HUES48 (cell line): ENCODE results near the gene AFF3.

Experiments
- H3K27ac ChIP-seq: one replicate; pipeline ENCODE4 v1.7.0; 2013; ENCODE audit warnings: low read depth, low read length, inconsistent platforms
- H3K27me3 ChIP-seq: 2 replicates; pipeline ENCODE4 v1.6.1; 2013; ENCODE audit warnings: mild to moderate bottlenecking, low read length; ENCODE audit not compliant: control insufficient read depth, insufficient read depth
- H3K36me3 ChIP-seq: 2 replicates; pipeline ENCODE4 v1.6.1; 2013; ENCODE audit warnings: low read length; ENCODE audit not compliant: control insufficient read depth, insufficient read depth
- H3K4me1 ChIP-seq: 2 replicates; pipeline ENCODE4 v1.6.1; 2013; ENCODE audit warnings: mild to moderate bottlenecking, low read length; ENCODE audit not compliant: control insufficient read depth, insufficient read depth
- H3K4me3 ChIP-seq: 2 replicates; pipeline ENCODE4 v1.5.1; 2013; ENCODE audit warnings: mild to moderate bottlenecking, low read depth, low read length
- H3K9ac ChIP-seq: 2 replicates; pipeline ENCODE4 v1.6.1; 2013; ENCODE audit warnings: mild to moderate bottlenecking, low read depth, low read length, moderate library complexity
- H3K9me3 ChIP-seq: 2 replicates; pipeline ENCODE4 v1.6.1; 2013; ENCODE audit warnings: low read length; ENCODE audit not compliant: control insufficient read depth, insufficient read depth

AFF3 gene

DNA sequence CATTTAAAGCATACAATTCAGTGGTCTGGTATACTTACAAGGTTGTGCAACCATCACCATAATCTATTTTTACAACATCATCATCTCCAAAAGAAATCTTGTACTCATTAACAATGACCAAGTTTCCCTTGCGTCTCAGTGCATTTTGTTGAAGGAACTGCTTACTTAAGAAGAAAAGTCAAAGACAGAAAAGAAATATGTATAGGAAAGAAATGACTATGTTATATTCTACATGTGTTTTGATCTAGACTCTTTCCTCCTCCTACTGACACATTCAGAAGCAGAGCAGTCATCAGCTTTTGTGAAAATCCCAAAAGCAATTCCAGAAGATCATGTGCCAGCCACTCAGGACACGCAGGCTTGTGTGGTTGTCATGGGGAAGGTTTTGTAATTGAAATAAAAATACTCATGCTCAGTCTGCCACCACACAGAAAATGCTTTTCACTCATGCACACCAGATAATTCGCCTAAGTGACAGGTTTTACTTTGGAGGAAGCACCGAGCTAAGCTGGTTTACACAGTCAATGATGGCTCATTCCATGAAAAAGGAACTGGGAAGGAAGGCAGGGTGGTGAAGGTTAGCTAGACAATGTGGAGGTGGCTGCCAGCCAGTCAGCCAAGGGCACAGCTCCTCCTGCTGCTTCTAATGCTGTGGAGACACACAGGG lies 494.1 kb downstream of the AFF3 start:
- Histone ChIP-seq H3K27me3 (no peaks in the 10 kb centered on the region), H3K9ac (no peak overlapping the region), H3K36me3 (no peaks in the 10 kb centered on the region), H3K4me1 (peaks cover 11% of the 10 kb centered on the region), H3K27ac (no peak overlapping the region), H3K4me3 (no peak overlapping the region), H3K9me3 (no peaks in the 10 kb centered on the region)

DNA sequence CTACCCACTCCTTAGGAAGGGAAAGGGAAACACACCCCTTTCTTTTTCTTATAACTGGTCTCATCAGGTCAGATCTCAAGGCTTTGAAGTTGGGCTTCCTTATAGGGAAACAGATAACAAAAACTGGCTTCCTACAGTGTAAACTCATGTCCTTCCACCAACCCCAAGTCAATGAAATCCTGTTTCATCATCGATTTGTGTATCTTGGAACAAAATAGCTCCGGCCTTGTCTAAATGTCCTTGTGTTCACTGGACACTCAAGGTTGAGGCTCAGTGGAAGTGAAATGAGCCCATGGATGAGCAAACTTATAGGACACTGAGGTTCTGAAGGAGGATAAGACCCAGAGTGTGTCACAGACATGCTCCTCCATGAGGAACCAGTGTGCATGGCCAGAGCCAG lies 496.4 kb downstream of the AFF3 start:
- Histone ChIP-seq H3K9ac (no peak overlapping the region), H3K27ac (no peak overlapping the region), H3K4me3 (no peak overlapping the region), H3K27me3 (no peaks in the 10 kb centered on the region), H3K4me1 (no peaks in the 10 kb centered on the region), H3K36me3 (no peaks in the 10 kb centered on the region), H3K9me3 (no peaks in the 10 kb centered on the region)

DNA sequence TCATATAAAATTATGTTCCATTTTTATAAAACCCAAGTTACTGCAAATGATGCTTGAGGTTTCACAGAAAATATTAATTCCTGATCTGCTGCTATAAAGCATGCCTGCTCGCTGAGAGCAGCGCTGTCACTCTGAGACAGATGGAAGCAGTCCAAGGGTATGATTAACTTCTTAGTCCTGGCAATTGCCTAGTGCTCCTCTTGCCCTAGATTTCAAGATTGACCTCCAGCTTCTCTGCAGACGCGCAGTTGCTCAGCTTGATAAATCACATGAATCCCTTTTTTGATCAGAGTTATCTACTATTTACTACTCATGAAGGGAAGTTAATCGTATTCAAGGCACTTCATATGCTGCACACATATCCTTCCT lies 498.0 kb downstream of the AFF3 start:
- no peaks in the 10 kb centered on the region for H3K4me1 ChIP-seq
- no peaks in the 10 kb centered on the region for H3K36me3 ChIP-seq
- H3K27me3 ChIP-seq: no peaks in the 10 kb centered on the region
- no peak overlapping the region for H3K4me3 ChIP-seq
- no peaks in the 10 kb centered on the region for H3K9me3 ChIP-seq
- no peak overlapping the region for H3K9ac ChIP-seq
- no peak overlapping the region for H3K27ac ChIP-seq

DNA sequence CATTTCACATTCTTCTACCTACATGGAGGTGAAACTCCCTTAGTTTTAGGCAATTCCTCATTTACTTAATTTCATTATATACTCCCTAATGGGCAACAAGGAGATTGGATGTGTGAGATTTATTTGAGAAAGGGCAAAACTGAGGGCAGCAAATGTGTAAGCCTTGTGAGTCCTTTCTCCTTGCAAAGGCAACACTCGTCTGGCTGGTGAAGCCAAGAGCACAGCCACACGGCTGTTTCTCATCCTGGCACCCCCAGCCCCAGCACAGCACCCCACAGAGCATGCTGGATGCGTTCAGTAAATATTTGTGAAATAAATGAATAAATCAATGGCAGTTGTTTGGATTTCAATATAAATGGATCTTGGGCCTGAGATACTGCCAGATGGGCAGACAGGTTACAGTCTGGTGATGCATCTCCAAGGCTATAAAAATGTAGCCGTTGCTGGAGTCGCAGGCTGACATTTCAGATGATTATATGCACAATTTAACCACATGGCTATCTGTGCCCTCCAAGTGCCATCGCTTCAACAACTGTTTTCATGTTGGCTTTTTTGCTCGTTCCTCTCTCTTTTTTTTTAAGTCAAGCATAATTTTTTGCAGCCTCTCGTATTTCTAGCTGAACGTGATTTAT lies 498.5 kb downstream of the AFF3 start:
- Histone ChIP-seq H3K9me3 (no peaks in the 10 kb centered on the region), H3K27me3 (no peaks in the 10 kb centered on the region), H3K9ac (no peak overlapping the region), H3K4me1 (no peaks in the 10 kb centered on the region), H3K36me3 (no peaks in the 10 kb centered on the region), H3K27ac (no peak overlapping the region), H3K4me3 (no peak overlapping the region)

DNA sequence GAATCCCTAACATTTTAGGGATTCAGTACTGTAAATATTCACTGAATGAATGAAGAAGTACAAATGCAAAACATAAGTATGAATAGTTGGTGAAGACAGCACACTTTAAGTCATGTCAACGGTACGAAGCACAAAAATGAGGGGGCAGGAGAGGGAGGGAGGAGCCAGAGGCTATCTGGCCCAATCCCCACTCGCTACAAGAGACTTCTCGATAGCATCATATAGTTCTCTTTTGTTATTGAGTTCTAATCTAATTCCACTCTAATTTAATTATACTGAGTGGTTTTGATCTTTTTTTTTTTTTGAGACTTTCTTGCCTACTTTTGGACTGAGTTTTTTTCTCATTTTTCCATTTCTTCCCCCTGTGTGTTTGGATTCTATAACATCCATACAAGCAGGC lies 500.4 kb downstream of the AFF3 start:
- H3K9me3 ChIP-seq: no peaks in the 10 kb centered on the region
- H3K9ac ChIP-seq: no peak overlapping the region
- no peak overlapping the region for H3K4me3 ChIP-seq
- H3K4me1 ChIP-seq: no peaks in the 10 kb centered on the region
- no peaks in the 10 kb centered on the region for H3K36me3 ChIP-seq
- no peak overlapping the region for H3K27ac ChIP-seq
- H3K27me3 ChIP-seq: no peaks in the 10 kb centered on the region

DNA sequence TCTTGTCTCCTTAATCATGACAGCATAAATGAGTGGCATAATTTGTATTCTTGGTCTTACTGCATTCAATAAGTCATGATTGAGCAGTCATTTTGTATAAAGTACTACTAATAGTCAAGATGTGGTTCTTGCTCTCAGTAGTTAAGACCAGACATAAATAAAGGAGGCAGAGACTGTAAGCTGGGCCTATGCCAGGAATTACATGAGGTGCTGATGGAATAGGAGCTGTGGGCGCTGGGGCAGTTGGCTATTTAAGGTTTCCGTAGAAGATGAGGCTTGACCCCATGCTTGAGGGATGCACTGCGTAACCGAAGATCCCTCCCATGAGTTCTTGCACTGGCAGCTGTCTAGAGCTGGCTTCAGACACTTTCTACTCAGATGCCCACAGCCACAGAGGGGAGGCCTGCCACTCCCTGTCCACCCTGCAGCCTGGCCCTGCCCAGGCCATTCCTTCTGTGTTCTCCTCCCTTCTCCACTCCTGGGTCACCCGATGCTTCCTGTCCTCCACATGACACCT lies 501.7 kb downstream of the AFF3 start:
- no peak overlapping the region for H3K9ac ChIP-seq
- no peaks in the 10 kb centered on the region for H3K9me3 ChIP-seq
- no peak overlapping the region for H3K4me3 ChIP-seq
- no peaks in the 10 kb centered on the region for H3K27me3 ChIP-seq
- H3K4me1 ChIP-seq: no peaks in the 10 kb centered on the region
- H3K27ac ChIP-seq: no peak overlapping the region
- no peaks in the 10 kb centered on the region for H3K36me3 ChIP-seq

DNA sequence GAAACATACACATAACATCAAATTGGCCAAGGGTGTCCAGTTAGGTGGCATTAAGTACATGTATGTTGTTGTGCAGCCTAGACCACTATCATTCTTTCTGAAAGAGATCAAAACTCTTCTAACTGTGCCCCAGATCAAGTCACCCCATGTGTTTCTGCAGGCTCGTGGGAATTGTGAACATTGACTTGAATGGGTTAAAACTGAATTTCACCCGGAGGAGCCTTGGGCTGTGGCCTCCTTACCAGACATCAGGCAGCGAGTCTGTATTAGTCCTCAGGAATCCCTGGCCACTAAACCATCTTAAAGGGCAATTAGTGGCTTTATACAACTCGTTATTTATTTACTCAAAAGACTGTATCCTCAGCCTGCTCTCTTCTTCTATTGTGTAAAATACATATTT lies 503.6 kb downstream of the AFF3 start:
- no peak overlapping the region for H3K4me3 ChIP-seq
- H3K27me3 ChIP-seq: no peaks in the 10 kb centered on the region
- no peak overlapping the region for H3K9ac ChIP-seq
- no peaks in the 10 kb centered on the region for H3K9me3 ChIP-seq
- no peaks in the 10 kb centered on the region for H3K4me1 ChIP-seq
- H3K36me3 ChIP-seq: no peaks in the 10 kb centered on the region
- H3K27ac ChIP-seq: no peak overlapping the region

DNA sequence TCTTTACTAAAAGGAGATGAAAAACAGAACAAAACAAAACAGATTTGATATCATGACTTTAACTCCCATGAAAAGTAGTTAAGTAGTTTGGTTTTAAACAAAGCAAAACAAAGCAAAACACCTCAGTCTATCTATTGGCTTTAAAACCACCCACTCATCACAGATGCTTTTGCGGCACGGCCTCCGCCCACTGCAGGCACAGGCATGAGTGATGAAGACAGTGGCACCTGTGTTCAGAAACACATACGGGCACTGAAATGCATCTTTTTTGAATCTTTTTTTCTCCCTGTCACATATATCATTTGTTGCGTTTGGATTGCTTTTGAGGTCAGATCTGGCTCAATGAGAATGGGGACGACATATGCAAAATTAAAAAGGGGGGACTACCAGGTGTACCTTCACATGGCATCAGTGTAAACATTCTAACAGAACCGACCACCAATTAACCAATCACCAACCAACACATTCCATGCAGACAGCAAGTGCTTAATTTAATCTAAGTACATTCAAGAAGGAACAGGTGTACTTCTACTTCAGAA lies 505.2 kb downstream of the AFF3 start:
- no peaks in the 10 kb centered on the region for H3K36me3 ChIP-seq
- no peaks in the 10 kb centered on the region for H3K27me3 ChIP-seq
- H3K4me3 ChIP-seq: no peak overlapping the region
- no peaks in the 10 kb centered on the region for H3K4me1 ChIP-seq
- H3K9ac ChIP-seq: no peak overlapping the region
- no peak overlapping the region for H3K27ac ChIP-seq
- H3K9me3 ChIP-seq: no peaks in the 10 kb centered on the region

DNA sequence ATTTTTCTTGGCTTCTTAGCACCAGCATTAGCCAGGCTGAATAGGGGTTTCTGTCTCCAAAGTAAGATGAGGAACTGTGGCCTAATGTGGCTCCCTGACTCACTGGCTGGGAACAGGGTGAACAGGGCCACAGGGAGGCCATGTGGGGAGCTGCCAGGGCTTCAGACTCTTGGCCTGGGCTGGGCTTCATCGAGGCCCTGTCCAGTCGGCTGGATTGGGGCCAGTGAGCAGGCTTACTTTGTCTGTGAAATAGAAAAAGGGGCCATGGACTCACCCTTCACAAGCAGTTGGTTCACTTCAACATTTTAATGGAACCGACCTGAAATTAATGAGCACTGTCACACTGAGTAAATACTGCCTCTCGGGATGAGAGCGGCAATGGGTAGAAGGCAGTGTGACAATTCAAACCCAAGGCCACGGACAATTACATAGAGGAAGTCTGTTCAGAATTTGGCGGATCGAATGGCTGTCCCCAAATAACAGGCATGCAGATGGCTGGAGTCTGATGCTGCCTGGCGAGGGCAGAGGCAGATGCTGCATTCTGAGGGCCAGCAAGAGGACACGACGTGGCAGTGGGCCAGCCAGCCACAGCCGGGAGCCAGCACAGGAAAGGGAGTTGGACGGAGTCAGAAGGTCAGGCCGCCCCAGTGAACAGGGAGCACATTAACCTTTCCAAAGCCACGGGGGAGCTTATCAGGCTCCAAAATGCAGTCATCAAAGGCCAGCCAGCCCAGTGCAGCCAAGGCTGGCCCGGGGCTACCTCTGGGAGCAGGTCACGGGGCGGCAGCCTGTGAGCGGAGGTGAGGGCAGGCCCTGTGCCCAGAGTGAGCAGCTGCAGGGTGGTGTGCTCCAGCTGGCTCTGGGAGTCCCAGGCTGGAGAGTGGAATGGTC lies 506.0 kb downstream of the AFF3 start:
- H3K4me3 ChIP-seq: no peak overlapping the region

DNA sequence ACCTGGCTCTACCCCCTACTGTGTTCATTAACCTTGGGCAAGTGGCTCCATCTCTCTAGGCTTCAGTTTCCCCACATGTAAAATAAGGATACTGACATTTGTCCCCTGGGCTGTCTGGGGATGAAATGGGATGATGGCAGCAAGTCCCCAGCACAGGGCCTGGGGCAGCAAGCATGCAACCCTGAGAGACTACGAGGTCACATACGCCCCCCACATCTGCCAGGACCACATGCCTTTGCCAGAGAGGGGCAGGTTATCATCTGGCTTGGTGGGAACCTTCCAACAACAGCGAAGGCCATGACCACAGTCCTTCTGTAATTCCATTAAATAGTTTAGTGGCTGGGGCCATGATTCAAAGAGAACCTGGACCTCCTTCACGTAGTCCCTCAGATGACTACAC lies 506.7 kb downstream of the AFF3 start:
- H3K4me3 ChIP-seq: no peak overlapping the region
- no peaks in the 10 kb centered on the region for H3K9me3 ChIP-seq
- no peak overlapping the region for H3K27ac ChIP-seq
- H3K27me3 ChIP-seq: no peaks in the 10 kb centered on the region
- no peaks in the 10 kb centered on the region for H3K36me3 ChIP-seq
- H3K9ac ChIP-seq: no peak overlapping the region
- H3K4me1 ChIP-seq: no peaks in the 10 kb centered on the region

More for the DNA sequence above, 506.0 kb downstream of the AFF3 start:
- Histone ChIP-seq H3K9ac (no peak overlapping the region), H3K9me3 (no peaks in the 10 kb centered on the region), H3K36me3 (no peaks in the 10 kb centered on the region), H3K27me3 (no peaks in the 10 kb centered on the region), H3K4me1 (no peaks in the 10 kb centered on the region), H3K27ac (no peak overlapping the region)

DNA sequence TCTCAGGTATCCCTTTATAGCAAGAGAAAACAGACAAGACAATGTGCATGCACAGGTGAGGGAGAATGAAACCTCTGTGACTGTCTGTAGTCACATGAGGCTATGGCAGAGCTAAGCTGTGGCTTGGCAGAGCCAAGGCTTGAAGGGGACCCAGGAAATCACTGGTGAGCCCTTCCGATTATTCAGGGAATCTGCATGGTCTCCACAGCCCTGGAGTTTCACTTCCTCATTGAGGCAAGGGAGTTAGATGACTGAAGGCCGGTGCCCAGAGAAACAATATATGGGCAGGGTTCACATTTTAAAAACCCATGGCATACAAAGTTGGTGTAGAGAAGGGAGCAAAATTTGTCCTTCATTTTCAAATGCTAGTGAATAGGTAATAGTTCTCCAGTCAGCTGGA lies 508.2 kb downstream of the AFF3 start:
- no peaks in the 10 kb centered on the region for H3K9me3 ChIP-seq
- H3K27me3 ChIP-seq: no peaks in the 10 kb centered on the region
- no peak overlapping the region for H3K4me3 ChIP-seq
- no peak overlapping the region for H3K9ac ChIP-seq
- H3K4me1 ChIP-seq: no peaks in the 10 kb centered on the region
- no peaks in the 10 kb centered on the region for H3K36me3 ChIP-seq
- H3K27ac ChIP-seq: no peak overlapping the region
